Amniotic stem cell (primary cell): Measurements from ENCODE around the gene NDUFAF3.

ENCODE experiments used
- DNase-seq: peaks from one replicate; lab custom pipeline; 2025; lab: John Stamatoyannopoulos, UW

NDUFAF3 gene

DNA sequence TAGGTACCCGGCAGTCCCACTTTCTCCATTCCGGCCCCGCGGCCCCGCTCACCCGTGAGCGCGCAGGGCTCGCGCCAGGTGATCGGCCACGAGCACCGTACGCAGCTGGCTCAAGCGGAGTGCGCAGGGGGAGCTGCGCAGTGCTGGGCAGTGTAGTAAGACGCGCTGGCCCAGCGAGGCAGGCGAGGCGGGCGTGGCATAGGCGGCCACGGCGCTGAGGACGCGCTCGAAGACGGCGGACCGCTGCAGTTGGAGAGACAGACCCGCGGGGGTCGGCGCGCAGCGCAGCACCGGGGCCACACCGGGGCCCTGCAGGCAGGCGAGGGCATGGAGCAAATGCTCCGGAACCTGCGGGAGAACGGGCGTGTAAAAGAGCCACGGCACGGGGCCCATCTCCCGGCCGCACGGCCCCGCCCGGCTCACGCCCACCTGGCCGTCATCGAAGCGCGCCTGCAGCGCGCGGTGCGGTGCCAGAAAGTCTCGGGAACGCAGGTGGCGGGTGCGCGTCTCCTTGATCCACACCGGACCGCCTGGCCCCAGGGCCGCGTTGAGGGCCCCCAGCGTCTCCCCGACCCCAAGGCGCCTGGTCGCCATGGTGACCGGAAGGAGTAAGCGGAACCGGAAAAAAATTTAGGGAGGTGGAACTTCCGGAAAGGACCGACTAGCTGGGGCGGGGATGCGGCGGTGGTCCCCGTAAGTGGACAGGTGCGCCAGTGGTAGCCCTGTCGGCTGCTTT lies 3.8 kb upstream of the NDUFAF3 start, which contains the start of gene DALRD3:
TSS of gene DALRD3 (minus strand) at position 610 of the 736 bp plus-strand sequence. CDS start at position 594, 16 bp downstream.
- peak; percentile 22 for DNase-seq

DNA sequence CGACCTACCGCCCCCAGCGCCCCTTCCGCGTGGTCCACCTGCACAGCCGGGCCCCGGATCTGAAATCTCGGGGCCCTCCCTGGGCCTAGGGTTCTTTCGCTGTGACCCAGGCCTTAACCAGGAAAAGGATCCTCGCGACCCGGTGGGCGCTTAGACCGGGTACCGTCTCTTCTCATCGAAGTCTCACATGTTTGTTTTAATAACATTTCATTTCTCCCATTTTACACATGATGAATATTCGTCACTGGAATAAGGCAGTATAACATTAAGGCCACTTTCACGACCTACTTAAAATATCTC lies 3.3 kb upstream of the NDUFAF3 start:
- no peak for DNase-seq

DNA sequence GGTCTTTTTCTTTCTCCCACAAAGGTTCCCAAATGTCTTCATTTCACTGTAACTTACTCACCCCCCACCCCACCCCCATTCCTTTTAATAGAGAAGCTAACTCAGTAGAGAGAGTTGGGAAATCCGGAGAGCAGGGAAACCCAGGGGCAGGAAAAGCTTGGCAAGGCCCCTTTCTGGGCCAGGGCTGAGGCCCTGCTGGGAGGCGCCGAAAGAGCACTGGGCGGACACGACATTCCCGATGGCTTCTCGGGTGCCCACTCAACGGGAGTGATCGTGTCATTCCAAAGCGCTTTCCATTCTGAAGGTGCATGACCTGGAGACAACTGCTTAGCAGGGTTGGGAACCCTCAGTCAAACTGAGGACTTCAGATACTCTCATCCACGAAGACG lies 2.0 kb upstream of the NDUFAF3 start:
- no peak for DNase-seq

DNA sequence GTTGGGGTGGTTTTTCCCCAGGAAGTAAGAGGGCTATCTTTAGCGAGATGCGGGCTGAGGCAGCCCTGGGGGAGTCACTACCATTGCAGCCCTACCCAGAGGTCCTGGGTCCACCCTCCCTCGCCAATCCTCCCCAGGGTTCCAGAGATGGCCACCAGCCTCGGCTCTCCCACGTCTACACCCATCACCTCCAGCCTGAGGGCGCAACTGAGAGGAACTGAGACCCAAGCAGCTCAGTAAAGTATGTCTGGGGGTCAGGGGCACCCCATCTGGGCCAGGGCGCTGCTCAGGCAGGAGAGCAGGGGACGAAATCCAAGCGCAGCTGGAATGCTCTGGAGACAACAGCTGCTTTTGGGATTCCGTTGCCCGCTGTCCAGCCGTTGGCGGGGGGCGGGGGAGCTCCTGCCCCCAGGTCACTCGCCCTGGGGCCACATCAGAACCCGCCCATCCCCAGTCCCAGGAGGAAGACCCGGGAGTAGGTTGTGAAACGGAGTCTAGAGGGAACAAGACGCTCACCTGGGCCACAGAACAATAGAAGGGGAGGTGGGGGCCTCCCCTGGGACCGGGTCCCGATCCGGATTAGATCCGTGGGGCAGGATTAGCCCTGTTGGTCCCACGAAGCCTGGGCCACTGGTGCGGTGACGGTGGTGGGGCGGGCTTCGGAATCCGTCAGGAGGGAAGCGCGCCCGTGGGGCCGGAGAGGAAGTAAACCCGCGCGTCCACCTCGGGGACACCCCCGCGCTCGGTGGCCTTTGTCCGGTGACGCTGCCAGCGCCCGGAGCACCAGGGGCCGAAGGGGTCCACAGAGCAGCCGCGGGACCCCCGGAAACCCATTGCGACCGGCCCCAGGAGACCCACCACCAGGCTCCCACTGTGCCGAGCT lies 1.4 kb upstream of the NDUFAF3 start:
- DNase-seq = no peak

DNA sequence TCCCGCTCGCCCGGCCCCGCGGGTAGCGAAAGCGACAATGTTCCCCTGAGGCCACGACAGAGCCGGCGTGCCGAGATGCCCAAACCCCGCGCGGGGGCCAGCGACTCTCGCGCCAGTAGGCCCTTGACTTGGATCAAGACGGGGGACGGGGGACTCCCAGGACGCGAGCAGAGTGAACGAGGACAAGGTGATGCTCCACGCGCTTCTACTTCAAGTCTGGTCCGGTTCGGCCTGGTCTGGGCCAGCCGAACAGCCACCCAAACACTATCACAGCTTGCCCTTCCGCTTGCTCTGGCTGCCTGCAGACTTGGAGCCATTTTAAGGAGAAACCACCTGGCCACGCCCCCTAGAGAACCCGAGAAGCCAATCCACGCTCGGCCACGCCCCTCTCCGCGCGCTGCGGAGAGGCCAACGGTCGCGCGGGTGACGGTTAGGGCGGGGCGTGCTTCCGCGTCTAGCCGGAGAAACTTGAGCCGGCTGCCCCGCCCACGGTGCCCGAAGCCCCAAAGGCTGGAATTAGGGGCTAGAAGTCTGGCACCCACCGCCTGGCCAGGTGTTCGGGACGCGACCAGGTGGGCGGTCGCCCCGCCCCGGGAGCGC lies 608 bp upstream of the NDUFAF3 start:
- peak; percentile 91 for DNase-seq

DNA sequence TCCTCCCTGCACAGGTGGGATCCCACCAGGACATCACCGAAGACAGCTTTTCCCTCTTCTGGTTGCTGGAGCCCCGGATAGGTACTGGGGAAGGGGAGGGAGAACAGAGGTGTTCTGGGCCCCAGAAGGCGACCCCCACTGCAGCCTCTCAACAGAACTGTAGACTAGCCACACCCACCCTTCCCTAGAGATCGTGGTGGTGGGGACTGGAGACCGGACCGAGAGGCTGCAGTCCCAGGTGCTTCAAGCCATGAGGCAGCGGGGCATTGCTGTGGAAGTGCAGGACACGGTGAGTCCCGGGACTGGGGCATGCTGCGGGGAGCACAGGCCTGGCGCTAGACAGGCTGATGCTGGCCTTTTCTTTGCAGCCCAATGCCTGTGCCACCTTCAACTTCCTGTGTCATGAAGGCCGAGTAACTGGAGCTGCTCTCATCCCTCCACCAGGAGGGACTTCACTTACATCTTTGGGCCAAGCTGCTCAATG lies 809 bp downstream of the NDUFAF3 start:
- no peak for DNase-seq

DNA sequence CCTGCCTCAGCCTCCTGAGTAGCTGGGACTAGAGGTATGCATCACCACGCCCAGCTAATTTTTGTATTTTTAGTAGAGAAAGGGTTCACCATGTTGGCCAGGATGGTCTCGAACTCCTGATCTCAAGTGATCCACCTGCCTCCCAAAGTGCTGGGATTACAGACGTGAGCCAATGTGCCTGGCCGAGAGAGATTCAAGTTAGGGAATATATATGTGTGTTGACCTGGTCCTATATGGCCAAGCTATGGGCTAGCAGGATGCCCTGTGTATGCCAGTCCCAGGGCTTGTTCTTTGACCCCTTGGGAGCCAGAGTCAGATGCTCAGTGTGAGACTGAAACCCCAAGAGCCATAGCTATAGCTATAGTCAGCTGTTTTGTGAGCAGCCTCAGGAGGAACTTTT lies 1.9 kb downstream of the NDUFAF3 start:
- DNase-seq = no peak

DNA sequence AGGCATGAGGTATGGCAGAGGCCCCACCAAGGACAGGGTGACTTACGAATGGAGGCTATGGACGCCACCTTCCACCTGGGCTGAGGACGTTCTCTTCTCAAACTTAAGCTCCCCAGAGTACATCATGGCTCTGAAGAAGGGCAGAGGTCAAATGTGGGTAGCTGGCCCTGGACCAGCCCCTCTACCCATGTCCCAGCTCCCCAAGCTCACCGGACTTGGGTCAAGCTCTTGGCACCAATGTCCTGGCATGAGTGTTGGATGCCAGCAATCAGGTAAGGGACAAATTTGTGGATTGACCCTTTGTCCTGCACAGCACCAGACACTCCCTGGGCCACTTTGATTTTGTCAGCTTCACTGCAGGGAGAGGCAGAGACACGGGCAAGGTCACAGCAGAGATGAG lies 2.5 kb downstream of the NDUFAF3 start:
- no peak for DNase-seq

DNA sequence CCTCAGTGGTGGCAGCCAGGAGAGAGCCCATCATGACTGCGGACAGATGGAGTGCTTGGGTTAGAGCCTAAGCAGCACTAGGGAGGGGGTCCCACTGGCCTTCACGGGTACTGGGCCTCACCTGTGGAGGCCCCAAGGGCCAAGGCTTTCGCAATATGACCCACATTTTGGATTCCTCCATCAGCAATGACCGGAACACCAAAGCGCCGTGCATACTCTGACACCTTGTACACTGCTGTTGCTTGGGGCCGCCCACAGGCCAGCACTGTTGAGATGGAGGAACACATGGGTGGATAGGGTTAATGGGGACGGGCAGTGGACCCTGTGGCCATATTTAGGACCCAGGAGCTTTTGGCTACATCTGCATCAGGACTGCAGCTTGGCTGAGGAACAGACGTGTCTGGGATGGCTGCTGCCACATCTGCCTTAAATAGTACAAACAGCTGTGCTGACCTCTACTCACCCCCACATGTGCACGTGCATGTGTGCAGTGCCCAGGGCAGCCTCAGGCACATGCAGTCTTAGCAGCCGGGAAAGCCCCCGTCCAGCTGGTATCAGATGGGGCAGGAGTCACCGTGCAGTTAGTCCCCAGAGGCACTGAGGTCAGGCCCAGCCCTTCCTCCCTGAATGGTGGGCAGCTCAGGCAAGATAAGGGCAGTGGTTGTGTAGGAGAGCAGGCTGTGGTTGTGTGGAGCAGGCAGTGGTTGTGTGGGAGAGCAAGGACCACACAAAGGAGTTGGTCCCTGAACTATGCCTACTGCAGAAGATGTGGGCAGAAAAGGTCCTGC lies 3.3 kb downstream of the NDUFAF3 start:
- no peak for DNase-seq

DNA sequence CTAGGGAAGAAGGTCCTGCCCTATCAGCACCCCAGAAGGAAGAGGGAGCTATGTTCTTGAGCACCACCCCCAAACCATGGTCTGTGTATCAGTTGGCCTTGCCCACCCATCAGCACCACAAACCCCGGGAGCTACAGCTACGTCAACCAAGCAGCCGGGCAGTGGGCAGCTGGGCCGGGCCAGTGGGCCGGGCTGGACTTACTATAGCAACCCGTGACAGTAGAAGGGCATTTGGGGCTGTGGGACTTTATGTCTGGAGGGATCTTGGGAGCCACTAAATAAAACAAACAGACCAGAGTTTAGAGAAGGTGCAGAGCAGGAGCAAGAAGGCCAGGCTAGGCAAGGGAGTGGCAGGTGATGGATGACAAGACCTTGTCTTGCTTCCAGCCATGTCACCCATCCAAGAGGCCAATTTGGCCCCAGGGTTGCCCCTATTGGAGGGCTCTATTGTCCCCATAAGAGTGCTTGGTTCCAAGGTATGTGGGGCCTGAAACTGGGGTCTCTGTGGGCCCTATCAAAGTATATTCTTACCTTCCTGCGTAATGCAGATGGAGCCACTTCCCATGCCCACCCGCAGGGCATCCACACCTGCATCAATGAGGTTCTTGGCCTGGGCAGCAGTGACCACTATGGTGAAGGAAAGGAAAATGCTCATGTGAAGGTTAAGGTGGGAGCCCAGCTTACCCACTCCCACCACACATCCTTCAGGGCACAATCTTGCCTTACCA lies 4.0 kb downstream of the NDUFAF3 start:
- no peak for DNase-seq

DNA sequence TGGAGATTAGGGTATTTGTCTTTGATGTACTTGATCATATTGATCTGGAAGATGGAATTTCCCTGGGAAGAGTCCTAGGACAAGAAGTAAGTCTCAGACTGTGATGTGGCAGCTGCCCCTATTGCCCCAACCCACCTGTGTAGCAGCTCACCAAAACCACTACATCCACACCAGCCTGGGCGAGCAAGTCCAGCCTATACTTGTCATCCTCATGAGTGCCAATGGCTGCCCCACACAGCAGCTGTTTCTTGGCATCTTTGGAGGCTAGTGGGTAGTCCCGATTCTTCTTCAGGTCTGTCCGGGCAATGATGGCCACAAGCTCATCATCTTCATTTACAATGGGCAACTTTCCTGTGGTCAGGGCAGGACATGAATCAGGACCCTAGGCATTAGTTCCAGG lies 4.6 kb downstream of the NDUFAF3 start:
- DNase-seq = no peak

DNA sequence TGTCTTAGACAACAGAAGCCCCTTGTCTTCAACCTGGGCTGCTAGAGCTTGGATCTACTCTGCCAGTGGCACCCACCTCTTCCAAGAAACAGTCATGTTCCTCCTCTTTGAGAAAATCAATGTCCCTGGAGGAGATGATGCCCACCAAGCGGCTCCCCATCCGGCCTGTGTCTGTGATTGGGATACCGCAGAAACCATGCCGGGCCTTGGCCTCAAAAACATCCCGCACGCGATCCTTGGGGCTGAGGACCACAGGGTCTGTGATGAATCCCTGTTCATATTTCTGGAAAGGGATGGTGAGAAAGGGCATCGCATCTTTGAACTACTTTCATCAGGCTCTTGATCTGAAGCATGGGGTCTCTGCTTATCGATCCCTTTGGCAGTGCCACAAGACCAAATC lies 5.7 kb downstream of the NDUFAF3 start:
- DNase-seq = no peak

DNA sequence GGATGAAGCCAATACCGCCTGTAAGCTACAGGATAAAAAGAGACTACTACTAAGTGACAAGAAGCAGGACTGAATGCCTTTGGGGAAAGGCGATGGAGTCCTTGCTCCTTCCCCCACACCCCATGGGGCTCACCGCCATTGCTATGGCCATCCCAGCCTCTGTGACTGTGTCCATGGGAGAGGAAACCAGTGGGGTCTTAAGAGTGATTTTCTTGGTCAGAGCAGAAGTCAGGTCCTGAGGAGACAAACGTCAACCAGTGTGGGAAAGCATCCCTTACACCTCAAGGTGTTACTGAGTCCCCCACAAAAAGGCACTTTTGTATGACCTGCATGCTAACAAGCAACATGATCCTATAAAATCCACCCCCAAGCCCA lies 6.4 kb downstream of the NDUFAF3 start:
- no peak for DNase-seq

DNA sequence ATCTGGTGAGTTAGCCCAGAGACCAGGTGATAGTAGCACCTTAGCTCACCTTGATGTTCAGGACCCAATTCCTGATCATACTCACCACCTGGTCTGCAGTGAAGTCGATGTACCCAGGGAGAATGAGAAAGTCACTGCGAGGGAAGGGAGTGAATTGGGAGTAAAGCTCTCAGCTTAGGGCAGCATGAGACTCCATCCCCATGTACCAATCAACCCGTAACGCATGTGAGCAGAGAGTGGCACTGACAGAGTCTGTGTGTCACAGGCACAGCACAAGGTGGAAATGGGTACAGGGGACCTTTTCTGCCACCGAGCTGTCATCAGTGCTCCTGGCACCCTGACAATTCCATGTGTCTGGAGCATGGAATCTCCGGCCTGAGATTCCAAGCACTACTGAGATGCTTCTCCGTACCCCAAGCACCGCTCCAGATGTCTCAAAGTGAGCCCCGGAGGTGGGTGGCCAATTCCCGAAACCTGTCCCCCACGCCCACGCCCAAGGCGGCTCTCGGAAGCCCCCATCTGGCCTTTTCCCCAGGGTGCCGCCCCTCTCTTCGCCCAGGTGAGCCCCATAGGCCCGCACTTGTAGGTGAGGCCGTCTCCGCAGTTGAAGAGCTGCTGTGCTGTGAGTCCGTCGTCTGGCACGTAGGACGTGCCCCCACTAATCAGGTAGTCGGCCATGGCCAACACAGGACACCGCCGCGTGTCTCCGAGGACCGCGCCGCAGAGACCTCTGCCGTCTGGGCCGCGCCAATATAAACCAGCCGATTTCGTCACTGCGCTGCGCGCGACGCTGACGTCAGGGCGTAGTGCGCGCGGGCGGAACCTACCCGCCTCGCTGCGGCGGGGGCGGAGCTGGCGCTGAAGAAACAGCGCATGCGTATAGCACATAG lies 7.0 kb downstream of the NDUFAF3 start, which contains the start of gene IMPDH2:
TSS of gene IMPDH2 (minus strand) at position 726 of the 890 bp plus-strand sequence. CDS start at position 678, 48 bp downstream.
- peak; percentile 90 for DNase-seq

DNA sequence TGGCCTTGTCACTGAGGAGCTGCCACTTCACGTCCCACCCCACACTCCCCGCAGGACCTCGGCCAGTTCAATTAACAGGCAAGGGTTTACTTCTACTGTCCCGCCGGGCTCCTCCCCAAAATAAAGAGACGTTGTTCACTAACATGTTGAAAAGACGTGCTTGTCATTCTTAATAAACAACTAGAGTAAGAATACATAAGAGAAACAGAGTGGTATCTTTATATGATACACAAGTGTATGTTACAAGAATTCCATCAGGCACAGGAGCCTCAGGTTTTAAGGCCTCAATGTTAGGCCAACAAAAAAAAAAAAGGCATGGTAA lies 7.6 kb downstream of the NDUFAF3 start:
- no peak for DNase-seq

DNA sequence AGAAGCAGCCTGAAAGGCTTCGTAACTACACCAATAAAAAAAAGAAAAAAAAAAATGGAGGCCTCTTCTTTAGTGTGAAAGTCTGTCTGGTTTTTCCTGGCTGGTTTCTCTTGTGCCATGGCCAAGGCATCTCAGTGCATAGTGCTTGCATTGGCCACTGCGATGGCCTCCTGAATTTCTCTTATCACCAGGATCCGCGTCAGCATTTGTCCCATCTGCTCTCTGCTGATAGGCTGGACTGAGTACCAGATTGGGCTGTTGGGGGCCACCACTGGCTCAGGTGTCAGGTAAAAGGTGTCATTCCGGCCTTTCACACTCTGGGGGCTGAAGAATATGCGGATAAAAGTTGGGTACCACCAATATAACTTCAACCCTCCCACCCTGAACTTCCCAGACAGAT lies 8.4 kb downstream of the NDUFAF3 start:
- DNase-seq = no peak

DNA sequence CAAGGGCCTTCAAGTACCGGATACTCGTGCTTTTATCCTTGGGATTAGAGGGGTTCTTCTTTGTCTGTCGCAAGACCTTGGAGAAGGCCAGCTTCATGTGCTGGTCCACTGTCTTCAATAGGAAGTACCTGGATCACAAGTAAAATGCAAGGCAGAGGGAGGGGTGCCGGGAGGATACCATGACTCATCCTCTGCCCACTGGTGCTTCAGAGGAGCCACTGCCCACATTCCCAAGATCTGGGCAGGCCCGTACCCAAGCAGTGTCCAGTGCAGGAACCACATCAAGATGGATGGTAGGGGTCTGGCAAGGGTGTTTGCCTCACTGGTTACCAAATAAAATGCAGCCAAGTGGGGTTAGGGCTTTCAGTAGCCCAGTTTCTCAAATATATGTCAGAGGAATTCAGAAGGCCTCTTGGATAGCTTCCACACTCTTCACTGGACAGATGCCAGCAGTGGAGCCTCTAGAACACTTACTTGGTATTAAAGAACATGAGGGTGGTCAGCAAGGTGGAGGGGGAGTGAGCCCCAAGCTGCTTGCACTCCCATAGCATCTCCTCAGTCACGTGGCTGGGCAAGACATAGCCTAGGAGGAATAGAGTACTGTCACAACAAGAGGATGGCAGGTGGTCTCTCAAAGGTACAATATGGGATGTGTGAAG lies 10.9 kb downstream of the NDUFAF3 start:
- no peak for DNase-seq

DNA sequence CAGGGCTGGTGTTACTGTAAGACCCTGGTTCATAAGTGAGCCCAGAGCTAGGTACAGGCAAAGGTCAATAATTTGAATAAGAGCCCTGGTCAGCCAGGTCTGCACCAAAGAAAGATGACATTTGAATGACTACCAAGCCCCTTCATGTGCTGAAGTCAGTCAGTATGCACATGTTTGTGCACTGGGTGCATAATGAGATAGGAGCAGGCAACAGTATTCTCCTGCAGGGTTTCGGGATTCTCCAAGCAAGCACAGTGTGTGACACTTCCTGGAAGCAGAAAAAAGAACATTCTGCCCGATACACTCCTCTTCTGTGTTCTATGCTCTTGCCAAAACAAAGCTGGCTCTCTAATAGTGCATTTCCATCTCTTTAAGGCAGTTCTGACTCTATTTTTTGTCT lies 12.7 kb downstream of the NDUFAF3 start:
- no peak for DNase-seq

DNA sequence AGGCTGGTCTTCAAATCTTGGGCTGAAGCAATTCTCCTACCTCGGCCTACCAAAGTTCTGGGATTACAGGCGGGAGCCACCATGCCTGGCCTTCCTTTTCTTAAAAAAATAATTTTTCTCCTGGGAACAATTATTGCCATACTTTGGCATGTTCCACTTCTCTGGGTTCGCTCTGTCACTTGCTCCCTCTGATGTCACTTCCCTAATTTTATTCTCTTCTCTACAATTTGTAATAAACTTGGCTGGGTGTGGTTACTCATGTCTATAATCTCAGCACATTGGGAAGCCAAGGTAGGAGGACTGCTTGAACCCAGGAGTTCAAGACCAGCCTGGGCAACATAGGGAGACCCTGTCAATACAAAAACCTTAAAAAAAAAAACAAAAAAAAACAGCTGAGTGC lies 13.4 kb downstream of the NDUFAF3 start:
- no peak for DNase-seq

DNA sequence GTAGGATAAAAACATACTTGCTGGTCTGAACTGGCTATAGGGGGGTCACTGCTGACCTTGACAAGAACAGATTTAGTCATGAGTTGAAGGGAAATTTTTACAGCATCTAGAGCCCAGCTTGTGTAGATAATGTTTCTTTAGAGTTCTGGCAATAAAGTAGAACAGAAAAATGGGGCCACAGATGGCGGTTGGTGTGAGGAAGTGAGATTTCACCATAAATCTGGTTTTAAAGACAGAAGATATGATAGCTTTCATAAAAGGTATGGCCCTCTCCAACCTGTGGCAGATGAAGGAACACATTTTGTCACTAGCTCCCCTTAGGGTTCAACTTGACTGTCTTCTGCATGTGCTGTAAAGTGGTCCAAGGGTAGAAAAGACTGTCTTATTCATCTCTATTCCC lies 31.6 kb downstream of the NDUFAF3 start:
- DNase-seq = no peak
